Lower lobe of right lung (tissue), 2 donors: ENCODE data around the gene PHOX2B. TPM values are rescaled to one million over a fixed set of nuclear protein-coding genes. Genes with fewer than 3 reads are reported as not detected.
"Not testable (repeated sequence)": the region's sequence is repeated elsewhere in the genome, so short reads cannot be mapped to it uniquely, and the experiment has no call there.

ENCODE experiments used
- ATAC-seq, 2 donors: fragments of 200-7000 bp; cut with Tn5 transposase; one replicate each; pipeline ENCODE4 v1.9.1; 2020 to 2022; ENCODE audit warnings: mild to moderate bottlenecking in 2 of 2, moderate library complexity in 2 of 2
- DNase-seq: peaks from one replicate; pipeline ENCODE4 v3.0.0-alpha.2; 2020
- H3K27ac ChIP-seq: fragments of 200-600 bp; one replicate; pipeline ENCODE4 v1.8.0; 2022
- H3K27me3 ChIP-seq: fragments of 200-600 bp; one replicate; pipeline ENCODE4 v1.8.0; 2022; ENCODE audit warnings: low read depth
- H3K36me3 ChIP-seq: fragments of 200-600 bp; one replicate; pipeline ENCODE4 v1.8.0; 2022; ENCODE audit warnings: mild to moderate bottlenecking
- H3K4me1 ChIP-seq: fragments of 200-600 bp; one replicate; pipeline ENCODE4 v1.8.0; 2022
- H3K4me3 ChIP-seq: fragments of 200-600 bp; one replicate; pipeline ENCODE4 v1.8.0; 2022; ENCODE audit warnings: mild to moderate bottlenecking
- H3K9me3 ChIP-seq: fragments of 200-600 bp; one replicate; pipeline ENCODE4 v1.8.0; 2022
- CTCF ChIP-seq: fragments of 200-600 bp; IDR thresholded peaks from one replicate; pipeline ENCODE4 v1.8.0; 2022; ENCODE audit warnings: antibody characterized with exemption, mild to moderate bottlenecking
- intact Hi-C: fragments of 100-400 bp; cut with DNase I; formaldehyde crosslinking; loops from one replicate; pipeline ENCODE4 v1.11.0; 2022
- total RNA-seq: library from RNA; stranded (reverse); fragmentation: NEBNext Ultra II Directional; extraction: Animal tissue kit (Norgen Biotek cat#: 25700); gene quantifications from one replicate; pipeline ENCODE4 v1.2.1, GENCODE V29; 2021
- donor health status: DM: no; HTN: yes; CAD: no; lungs with severe emphysema.

The PHOX2B gene
- total RNA-seq, 1 donor from 2014 or later, result not detected

- H3K4me1 ChIP-seq, result no peaks in the 10 kb centered on the region
- no peak overlapping the region for H3K4me3 ChIP-seq
- H3K27ac ChIP-seq, result no peak overlapping the region
- no peaks in the 10 kb centered on the region for H3K9me3 ChIP-seq
- TF ChIP-seq CTCF, result no peak
- DNase-seq (no peak), ATAC-seq (no peak)
- peaks cover 76% of the 10 kb centered on the region for H3K27me3 ChIP-seq
- intact Hi-C loops, result no loop called here
- no peaks in the 10 kb centered on the region for H3K36me3 ChIP-seq
These were observed 3.8 kb downstream of the PHOX2B start for GRCh38 chr4:41744572-41745291.

- intact Hi-C loops, result no loop called here
These were observed 7.2 kb downstream of the PHOX2B start for GRCh38 chr4:41741354-41741753.

GRCh38 chr4:41737491-41737890 is 11.0 kb downstream of the PHOX2B start:
- ATAC-seq, H3K4me1 ChIP-seq, intact Hi-C loops, H3K9me3 ChIP-seq, H3K27ac ChIP-seq, H3K4me3 ChIP-seq, DNase-seq, H3K36me3 ChIP-seq: not testable (repeated sequence)
- peaks cover 24% of the 10 kb centered on the region for H3K27me3 ChIP-seq

More at GRCh38 chr4:41741354-41741753, 7.2 kb downstream of the PHOX2B start:
- Histone ChIP-seq H3K27me3 (peaks cover 61% of the 10 kb centered on the region), H3K4me3 (no peak overlapping the region), H3K9me3 (no peaks in the 10 kb centered on the region), H3K4me1 (no peaks in the 10 kb centered on the region), H3K36me3 (no peaks in the 10 kb centered on the region), H3K27ac (no peak overlapping the region)
- no peak for TF ChIP-seq CTCF
- DNase-seq (no peak), ATAC-seq (no peak)

GRCh38 chr4:41734371-41734770 is 14.2 kb downstream of the PHOX2B start:
- no peak for ATAC-seq
- H3K4me1 ChIP-seq, result no peaks in the 10 kb centered on the region
- no peak overlapping the region for H3K27ac ChIP-seq
- H3K36me3 ChIP-seq, result no peaks in the 10 kb centered on the region
- no peak overlapping the region for H3K4me3 ChIP-seq
- intact Hi-C loops, result no loop called here
- peaks cover 15% of the 10 kb centered on the region for H3K27me3 ChIP-seq
- DNase-seq, result no peak
- no peak for TF ChIP-seq CTCF
- H3K9me3 ChIP-seq, result no peaks in the 10 kb centered on the region

- TF ChIP-seq CTCF, result no peak
- intact Hi-C loops, result no loop called here
- DNase-seq (no peak), ATAC-seq (no peak)
- no peaks in the 10 kb centered on the region for H3K9me3 ChIP-seq
- no peak overlapping the region for H3K4me3 ChIP-seq
- H3K4me1 ChIP-seq, result no peaks in the 10 kb centered on the region
- no peak overlapping the region for H3K27ac ChIP-seq
- H3K27me3 ChIP-seq, result peaks cover 10% of the 10 kb centered on the region
- H3K36me3 ChIP-seq, result no peaks in the 10 kb centered on the region
These were observed 16.9 kb downstream of the PHOX2B start for GRCh38 chr4:41731569-41732126.

- ATAC-seq (no peak), DNase-seq (no peak)
- Histone ChIP-seq H3K4me3 (no peak overlapping the region), H3K36me3 (no peaks in the 10 kb centered on the region), H3K27ac (no peak overlapping the region), H3K4me1 (no peaks in the 10 kb centered on the region), H3K27me3 (peaks cover 8% of the 10 kb centered on the region), H3K9me3 (no peaks in the 10 kb centered on the region)
- TF ChIP-seq CTCF, result no peak
- intact Hi-C loops, result no loop called here
These were observed 20.0 kb downstream of the PHOX2B start for GRCh38 chr4:41728573-41728913.
